Measurements from ENCODE around the gene DDN.

DNA sequence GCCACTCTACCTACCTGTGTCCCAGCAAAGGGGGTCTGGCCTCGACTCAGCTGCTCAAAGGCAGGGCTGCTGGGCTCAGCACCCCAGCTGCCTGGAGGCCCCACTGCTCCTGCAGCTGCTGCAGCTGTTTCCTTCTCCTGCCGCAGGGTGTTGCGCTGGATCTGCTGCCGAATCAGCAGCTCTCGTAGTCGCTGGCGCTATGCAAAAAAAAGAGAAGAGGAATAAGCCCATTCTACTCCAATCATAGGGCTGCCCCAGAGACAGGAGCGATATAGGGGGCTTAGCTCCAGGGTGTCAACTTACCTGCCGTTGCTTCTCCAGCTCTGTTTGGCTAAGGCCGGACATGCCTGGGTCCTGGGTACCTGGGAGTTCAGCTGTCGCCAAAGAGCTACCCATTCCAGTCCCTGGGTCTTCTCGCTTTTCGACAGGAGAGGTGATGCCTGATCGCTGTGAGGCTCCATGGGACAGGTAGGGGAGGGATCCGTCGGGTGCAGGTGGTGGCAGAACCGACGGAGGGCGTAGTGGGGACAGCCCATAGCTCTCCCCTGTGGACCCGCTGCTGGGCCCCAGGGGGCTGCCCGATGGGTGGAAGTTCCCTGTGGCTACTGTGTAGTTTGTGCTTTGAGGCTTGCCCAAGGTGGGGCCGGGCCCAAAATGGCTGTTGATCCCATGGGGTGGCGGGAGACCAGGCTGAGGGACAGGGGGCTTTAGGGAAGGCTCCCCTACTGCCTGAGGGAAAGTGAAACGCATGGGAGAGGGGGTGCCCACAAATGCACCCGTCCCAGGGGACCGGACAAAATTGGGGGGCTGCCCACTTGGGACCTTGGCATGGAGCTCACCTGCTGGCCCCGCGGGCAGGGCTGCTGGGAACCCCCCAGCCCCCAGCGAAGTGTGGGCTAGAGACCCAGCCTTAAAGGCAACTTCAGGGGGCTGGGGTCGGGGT, 40.5 kb upstream of the DDN start:
- TF ChIP-seq, protein P1, sequence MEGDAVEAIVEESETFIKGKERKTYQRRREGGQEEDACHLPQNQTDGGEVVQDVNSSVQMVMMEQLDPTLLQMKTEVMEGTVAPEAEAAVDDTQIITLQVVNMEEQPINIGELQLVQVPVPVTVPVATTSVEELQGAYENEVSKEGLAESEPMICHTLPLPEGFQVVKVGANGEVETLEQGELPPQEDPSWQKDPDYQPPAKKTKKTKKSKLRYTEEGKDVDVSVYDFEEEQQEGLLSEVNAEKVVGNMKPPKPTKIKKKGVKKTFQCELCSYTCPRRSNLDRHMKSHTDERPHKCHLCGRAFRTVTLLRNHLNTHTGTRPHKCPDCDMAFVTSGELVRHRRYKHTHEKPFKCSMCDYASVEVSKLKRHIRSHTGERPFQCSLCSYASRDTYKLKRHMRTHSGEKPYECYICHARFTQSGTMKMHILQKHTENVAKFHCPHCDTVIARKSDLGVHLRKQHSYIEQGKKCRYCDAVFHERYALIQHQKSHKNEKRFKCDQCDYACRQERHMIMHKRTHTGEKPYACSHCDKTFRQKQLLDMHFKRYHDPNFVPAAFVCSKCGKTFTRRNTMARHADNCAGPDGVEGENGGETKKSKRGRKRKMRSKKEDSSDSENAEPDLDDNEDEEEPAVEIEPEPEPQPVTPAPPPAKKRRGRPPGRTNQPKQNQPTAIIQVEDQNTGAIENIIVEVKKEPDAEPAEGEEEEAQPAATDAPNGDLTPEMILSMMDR (IDR thresholded peaks at IDR 0.05; ENCODE audit: extremely low read depth in 1 of 2, insufficient read depth in 1 of 2, low read depth in 1 of 2, low read length in 2 of 2) = no peak
- TF ChIP-seq POLR2A (IDR thresholded peaks at IDR 0.05; ENCODE audit: low read depth, low read length) (no peak), EZH2 (IDR thresholded peaks at IDR 0.05; ENCODE audit: borderline replicate concordance, low read depth, low read length, severe bottlenecking) (no peak)

Measured in endothelial cell of umbilical vein (primary cell).